ENCODE measurements around the gene KIF13A.

KIF13A gene

DNA sequence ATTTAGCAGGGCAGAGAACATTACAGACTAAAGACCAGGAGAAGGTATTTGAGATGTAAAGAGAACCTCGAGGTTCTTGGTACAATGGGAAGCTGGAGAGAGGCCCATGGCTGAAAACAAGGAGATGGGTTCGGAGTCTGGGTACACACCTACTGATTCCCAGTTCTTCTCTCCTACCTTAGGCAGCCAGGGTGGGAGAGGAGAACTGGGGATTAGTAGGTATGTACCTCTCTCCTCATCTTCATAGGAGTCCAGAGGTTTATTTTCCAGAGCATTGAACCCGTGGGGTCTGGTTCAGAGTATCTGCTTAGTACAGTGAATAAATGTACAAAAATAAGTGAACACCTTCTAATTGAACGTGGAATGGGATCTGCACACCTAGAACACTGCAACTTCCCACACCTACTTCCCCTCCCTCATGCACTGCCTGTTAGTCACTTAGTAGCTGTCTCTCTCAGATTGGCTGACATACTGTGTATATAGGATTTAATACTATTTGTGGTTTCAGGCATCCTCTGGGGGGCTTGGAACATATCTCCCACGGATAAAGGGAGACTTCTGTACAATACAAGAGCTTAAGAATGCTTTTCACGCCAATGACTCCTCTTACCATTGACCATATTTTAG, 257.2 kb downstream of the KIF13A start:
- DNase-seq (ENCODE audit: low read depth in 3 of 3, low spot score in 1 of 3): no peak

DNA sequence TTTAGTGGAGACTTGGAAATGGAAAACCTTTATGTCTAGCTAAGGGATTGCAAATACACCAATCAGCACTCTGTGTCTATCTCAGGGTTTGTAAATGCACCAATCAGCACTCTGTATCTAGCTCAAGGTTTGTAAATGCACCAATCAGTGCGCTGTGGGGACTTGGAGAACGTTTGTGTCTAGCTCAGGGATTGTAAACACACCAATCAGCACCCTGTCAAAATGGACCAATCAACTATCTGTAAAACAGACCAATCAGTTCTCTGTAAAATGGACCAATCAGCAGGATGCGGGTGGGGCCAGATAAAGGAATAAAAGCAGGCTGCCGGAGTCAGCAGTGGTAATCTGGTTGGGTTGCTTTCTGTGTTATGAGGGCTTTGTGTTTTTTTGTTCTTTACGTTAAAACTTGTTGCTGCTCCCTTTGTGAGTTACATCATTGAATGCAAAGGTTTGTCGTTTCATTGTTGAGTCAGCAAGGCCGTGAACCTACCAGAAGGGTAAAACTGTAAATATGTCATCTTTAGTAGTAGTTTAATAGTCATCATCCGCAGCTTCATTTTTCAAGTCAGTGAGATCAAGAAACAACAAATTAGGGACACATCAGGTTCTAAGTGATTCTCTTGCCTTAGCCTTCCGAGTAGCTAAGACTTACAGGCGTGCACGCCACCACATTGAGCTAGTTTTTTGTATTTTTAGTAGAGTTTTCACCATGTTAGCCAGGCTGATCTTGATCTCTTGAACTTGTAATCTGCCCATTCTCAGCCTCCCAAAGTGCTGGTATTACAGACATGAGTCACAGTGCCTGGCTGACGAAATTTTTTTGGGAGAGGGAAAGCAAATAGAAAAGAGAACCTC, 258.0 kb downstream of the KIF13A start:
- DNase-seq (ENCODE audit: low read depth in 3 of 3, low spot score in 1 of 3): no peak

DNA sequence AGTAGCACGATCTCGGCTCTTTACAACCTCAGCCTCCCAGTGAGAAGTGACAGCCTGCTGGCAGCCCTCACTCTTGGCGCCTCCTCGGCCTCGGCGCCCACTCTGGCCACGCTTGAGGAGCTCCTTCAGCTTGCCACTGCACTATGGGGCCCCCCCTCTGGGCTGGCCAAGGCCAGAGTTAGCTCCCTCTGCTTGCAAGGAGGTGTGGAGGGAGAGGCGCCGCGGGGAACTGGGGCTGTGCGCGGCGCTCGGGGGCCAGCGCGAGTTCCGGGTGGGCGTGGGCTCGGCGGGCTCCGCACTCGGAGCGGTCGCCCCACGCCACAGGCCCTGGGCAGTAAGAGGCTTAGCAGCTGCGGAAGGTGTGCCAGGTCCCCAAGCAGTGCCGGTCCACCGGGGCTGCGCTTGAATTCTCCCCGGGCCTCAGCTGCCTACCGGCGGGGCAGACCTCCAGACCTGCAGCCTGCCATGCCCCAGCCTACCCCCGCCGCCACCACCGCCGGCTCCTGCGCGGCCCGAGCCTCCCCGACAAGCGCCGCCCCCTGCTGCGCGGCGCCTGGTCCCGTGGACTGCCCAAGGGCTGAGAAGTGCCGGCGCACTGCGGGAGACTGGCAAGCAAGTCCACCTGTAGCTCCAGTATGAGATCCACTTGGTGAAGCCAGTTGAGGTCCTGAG, 258.7 kb downstream of the KIF13A start:
- DNase-seq (ENCODE audit: low read depth in 3 of 3, low spot score in 1 of 3): no peak

DNA sequence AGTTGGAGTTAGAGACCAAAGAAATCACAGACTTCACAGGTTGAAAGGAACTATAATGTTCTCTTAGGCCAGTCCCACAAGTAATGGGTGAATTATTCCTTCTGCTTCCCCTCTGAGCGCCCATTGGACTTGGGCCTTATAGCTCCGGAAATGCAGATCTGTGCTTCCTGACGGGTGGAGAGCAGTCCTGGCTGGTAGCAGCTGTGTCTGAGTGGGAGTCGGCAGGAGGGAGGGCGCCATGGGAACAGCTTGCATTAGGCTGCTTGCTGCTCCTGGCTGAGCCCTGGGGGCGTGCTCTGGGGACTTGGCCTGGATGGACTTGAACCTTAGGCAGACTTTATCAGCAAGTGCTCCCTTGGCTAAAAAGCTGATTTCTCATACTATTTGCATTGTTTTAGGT, 262.4 kb downstream of the KIF13A start:
- DNase-seq (ENCODE audit: low read depth in 3 of 3, low spot score in 1 of 3): no peak

DNA sequence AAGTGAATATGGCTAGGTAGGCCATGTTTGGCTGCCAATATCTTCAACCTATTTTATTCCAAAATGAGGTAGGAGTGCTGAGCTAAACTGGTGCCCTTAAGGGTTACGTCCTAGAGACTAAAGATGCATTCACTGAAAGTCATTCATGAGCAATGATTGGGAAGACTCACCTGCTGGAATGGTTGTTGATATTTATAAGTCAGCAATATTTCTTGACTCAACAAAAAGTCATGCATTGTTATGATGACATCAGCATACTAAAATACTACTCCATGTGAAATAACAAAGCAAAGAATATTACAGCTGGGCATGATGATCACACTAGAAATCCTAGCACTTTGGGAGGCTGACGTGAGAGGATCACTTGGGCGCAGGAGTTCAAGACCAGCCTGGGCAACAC, 263.1 kb downstream of the KIF13A start:
- no peak for DNase-seq (ENCODE audit: low read depth in 3 of 3, low spot score in 1 of 3)

DNA sequence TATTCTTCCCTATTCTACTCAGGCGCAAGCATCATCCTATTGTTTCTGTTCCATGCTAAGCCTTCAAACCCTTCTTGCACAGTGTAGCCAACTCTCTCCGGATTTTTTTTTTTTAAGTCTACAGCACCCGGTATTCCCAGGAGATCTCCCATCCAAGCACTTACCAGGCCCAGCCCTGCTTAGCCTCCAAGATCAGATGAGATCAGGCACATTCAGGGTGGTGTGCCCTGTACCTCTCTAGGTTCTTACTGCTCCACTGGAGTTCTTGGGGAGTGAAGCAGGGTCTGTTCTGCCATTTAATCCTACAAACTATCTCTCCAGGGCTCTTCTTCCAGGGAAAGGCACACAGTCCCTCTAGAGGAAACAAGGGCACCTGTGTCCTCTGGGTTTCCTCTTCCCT, 265.8 kb downstream of the KIF13A start:
- DNase-seq (ENCODE audit: low read depth in 3 of 3, low spot score in 1 of 3): no peak

DNA sequence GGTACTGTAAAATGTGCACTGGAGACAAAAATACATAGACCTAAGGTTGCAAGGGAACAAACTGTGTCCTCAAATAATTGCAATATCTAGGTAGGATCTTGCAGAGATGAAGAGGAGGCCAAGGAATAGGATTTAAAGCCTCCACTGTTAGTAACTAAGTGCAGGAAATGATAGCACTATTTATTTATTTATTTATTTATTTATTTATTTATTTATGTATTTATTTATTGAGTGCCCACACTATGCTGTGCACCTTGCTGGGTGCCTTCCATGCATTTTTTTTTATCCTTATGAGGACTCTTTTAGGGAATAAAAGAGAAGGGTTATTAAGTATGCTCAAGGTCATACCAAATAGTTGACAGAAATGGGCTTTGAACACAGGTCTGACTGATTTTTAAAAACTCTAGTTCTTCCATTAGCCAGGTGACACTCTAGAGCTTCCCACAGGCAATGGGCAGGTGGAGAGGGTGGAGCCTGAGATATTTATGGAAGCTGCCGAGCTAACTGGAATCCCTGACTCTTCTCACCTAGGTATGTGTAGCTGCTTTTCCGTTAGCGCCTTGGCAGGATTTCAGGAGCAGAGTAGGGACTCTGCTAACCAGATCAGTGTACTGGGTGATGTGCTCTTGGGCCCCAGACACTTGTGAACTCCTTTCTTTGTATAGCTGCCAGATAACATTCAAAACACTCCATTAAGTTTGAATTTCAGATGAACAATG, 268.0 kb downstream of the KIF13A start:
- DNase-seq (ENCODE audit: low read depth in 3 of 3, low spot score in 1 of 3): no peak

DNA sequence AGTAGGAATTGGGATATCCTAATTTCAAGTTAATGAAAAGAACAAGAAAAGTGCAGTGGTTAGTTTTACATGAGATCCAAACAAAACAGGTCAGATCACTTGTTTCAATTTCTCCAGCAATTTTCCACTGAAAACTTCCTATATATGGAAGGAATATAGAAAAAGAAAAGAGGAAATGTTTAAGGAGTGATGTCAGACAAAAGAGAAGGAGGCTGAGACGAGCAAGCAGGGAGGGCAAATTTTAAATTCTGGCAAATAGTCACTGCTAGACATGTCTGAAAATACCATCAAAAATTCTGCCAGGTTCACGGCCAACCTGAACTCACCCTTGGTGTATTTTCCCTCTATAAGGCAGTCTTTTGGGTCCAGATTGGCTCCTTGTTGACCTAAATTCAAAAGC, 271.2 kb downstream of the KIF13A start:
- DNase-seq (ENCODE audit: low read depth in 3 of 3, low spot score in 1 of 3): no peak

DNA sequence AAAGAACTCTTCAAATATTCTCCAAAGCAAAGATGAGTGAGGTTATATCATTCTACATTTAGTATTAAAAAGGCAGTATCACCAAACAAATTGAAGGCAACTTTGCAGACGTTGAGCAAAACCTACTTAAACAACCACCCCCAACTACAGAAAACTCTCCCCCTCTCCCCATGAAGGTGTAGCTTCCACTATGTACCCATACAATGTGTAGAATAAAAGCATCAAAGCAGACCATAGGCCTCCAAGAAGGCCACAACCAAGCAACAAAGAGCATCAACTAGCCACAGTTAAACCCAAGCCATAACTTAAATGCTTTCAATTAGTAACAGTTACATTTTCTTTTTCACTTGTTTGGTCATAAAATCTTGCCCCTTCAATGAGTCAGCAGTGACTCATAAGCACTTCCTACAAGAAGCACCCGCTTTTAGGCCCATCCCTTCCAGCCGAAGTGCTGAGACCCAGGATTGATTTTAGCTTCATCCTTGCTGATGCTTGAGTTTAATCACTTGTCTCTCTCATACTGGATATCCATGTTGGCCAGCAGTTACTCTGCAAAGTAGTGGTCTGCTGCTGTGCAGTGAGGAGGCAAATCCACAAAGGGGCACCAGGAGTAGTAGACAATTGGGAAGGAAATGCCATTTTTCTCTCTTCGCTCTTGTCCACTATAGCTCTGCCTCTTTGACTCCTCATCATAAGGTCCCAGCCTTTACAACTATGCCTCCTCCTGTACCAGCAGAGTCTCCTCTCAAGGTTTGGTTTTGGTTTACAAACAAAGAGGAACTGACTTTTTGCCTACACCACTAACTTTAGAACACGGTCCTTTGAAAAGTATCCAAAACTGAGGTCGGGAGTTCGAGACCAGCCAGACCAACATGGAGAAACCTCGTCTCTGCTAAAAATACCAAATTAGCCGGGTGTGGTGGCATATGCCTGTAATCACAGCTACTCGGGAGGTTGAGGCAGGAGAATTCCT, 272.3 kb downstream of the KIF13A start:
- DNase-seq (ENCODE audit: low read depth in 3 of 3, low spot score in 1 of 3): no peak

DNA sequence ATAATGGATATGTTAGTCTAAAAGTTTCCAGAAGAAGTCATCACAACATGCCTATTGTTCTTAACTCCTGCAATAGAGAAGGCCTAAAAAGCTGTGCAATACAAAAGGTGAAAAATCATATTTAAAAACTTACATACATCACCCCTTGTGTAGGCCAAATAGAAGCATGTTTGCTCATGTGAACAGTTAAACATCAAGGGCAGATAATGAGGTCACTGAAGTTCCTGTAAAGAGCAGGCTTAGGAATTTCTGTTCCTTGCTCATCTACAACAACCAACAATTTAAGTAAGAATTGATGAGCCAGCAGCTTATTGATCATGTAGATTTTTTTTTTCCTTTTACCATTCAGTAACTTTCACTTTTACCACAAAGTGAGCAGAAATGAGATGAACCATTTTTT, 273.3 kb downstream of the KIF13A start:
- DNase-seq (ENCODE audit: low read depth in 3 of 3, low spot score in 1 of 3): no peak

DNA sequence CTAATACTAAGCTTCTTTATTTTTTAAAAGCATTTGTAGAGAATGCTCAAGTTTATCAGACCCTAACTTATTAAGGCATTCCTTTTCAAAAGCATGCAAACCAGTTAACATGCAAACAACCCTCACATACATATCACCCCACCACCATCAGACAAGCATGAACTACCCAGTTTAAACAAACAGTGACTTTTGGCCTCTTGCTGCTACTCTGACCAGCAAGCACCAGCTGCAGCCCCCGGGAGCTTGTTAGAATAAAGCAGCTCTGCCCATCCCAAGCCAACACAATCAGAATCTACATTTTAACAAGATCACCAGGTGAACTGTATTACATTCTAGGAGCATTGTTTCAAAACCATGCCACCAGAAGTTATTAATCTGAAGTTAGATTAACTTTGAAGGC, 274.9 kb downstream of the KIF13A start:
- DNase-seq (ENCODE audit: low read depth in 3 of 3, low spot score in 1 of 3): no peak

DNA sequence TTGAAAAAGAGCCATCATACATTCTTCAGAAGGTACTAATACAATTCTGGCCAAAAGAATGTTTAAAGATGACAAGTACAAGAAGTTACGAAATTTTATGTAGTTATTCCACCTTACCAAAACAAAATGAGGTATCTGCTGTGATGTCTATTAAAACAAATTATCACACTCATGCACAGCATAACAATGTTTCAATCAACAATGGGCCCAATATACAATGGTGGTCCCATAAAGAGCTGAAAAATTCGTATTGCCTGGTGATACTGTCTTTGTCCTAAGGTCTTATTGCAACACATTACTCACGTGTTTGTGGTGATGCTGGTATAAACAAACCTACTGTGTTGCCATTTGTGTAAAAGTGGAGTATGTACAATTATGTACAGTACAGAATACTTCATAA, 277.1 kb downstream of the KIF13A start:
- DNase-seq (ENCODE audit: low read depth in 3 of 3, low spot score in 1 of 3): no peak

DNA sequence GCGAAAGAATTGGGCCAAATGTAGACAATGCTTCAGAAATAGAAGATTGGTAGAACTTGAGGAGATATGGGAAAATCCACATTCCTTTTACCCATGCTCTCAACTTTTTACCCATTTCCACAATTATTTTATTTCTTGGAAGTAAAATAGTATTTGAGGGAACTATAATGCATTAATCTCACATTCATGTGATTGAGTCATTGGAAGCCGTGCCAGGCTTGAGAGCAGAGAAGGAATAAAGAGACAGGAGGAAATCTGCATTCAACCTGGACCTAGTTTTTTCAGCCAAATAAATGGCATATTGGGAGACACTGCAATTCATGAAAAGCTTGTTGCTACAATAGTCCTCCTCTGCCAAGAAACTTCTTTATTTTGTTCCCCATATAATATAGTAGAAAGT, 278.0 kb downstream of the KIF13A start:
- DNase-seq (ENCODE audit: low read depth in 3 of 3, low spot score in 1 of 3): no peak
